Lung (tissue), 12 donors: Measurements from ENCODE around the gene CTU2. TPM values are rescaled to one million over a fixed set of nuclear protein-coding genes. Genes with fewer than 3 reads are reported as not detected.

Experiments used
- ATAC-seq: fragments of 200-7000 bp; cut with Tn5 transposase; one replicate; pipeline ENCODE4 v1.9.1; 2020; ENCODE audit warnings: moderate number of reproducible peaks; ENCODE audit not compliant: insufficient read depth, low FRiP score
- DNase-seq, 3 donors: peaks; one replicate each; pipeline ENCODE4 v3.0.0-alpha.2; 2013 to 2017
- H3K27ac ChIP-seq, 2 donors: one replicate each; pipeline ENCODE4 v1.5.1; 2013; ENCODE audit warnings: mild to moderate bottlenecking in 2 of 2, moderate library complexity in 2 of 2, control low read depth in 1 of 2, inconsistent platforms in 1 of 2, low read depth in 1 of 2, low read length in 1 of 2
- H3K27me3 ChIP-seq, 3 donors: one replicate each; pipeline ENCODE4 v1.5.1; 2013; ENCODE audit warnings: low read length in 2 of 3; ENCODE audit not compliant: control insufficient read depth in 3 of 3, insufficient read depth in 3 of 3
- H3K36me3 ChIP-seq, 4 donors: one replicate each; pipeline ENCODE4 v1.5.1; 2013; ENCODE audit warnings: low read length in 4 of 4, mild to moderate bottlenecking in 1 of 4, moderate library complexity in 1 of 4; ENCODE audit not compliant: control insufficient read depth in 4 of 4, insufficient read depth in 4 of 4
- H3K4me1 ChIP-seq, 5 donors: one replicate each; pipeline ENCODE4 v1.5.1; 2013; ENCODE audit warnings: low read length in 5 of 5, mild to moderate bottlenecking in 2 of 5, moderate library complexity in 1 of 5; ENCODE audit not compliant: control insufficient read depth in 5 of 5, insufficient read depth in 5 of 5
- H3K4me3 ChIP-seq: one replicate; pipeline ENCODE4 v1.5.1; 2013; ENCODE audit warnings: mild to moderate bottlenecking, control low read depth, moderate library complexity
- H3K9ac ChIP-seq, 2 donors: one replicate each; pipeline ENCODE4 v1.5.1; 2013; ENCODE audit warnings: low read length in 2 of 2, control low read depth in 1 of 2; ENCODE audit not compliant: insufficient read depth in 1 of 2
- H3K9me3 ChIP-seq, 4 donors: one replicate each; pipeline ENCODE4 v1.5.1; 2013; ENCODE audit warnings: low read length in 3 of 4, mild to moderate bottlenecking in 1 of 4, moderate library complexity in 1 of 4; ENCODE audit not compliant: control insufficient read depth in 4 of 4, insufficient read depth in 3 of 4
- WGBS, 2 donors: extraction: QIAGEN DNeasy Blood & Tissue Kit; methylation state at CpG; one replicate each; pipeline ENCODE4 v1.1.7; 2013; 5-methylcytosine and 5-hydroxymethylcytosine counted together
- polyA plus RNA-seq, 2 donors: library from polyadenylated mRNA; stranded (reverse); fragments of 200-250 nt; gene quantifications; one replicate each; pipeline ENCODE4 v1.2.1, GENCODE V29; 2013
- total RNA-seq, 2 donors: library from RNA; depleted of rRNA in 1 of 2; stranded (reverse); fragments of >200 nt in 1 of 2; gene quantifications; one replicate each; pipeline ENCODE4 v1.2.1, GENCODE V29; 2014 to 2021
- TF ChIP-seq, protein P1 (sequence below): IDR thresholded peaks from 2 replicates; pipeline ENCODE4 v1.5.1; 2012; ENCODE audit warnings: mild to moderate bottlenecking; ENCODE audit errors: control extremely low read depth, extremely low read depth
- donor health status: control.
- donor health status: control.
- donor health status: Bipolar disorder and iron deficiency.
- donor health status: healthy.
- donor health status: DM: yes; HTN: yes; CAD: no.

Gene CTU2
- total and polyA plus RNA-seq, 4 donors = 5.7 to 23.4 (median 18.3) TPM

- 95 to 96% methylated on average over 25 of the region's 25 CpGs for WGBS, 2 donors
- ATAC-seq (no peak), DNase-seq (no peak)
These were observed 47.1 kb upstream of the CTU2 start for GRCh38 chr16:88659160-88659559.

DNA sequence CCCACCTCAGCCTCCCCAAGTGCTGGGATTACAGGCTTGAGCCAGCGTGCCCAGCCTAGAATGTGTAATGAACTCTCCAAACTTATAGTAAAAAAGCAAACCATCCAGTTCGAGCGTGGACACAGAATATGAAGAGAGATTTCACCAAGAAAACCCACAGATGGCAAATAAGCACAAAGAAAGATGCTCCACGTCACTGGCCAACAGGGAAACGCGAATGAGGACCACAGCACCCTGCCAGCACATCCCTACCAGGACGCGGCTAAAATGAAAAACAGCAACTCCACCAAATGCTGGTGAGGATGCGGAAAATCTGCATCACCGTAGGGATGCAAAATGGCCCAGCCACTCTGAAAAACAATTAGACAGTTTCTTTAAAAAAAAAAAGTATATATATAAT is 44.8 kb upstream of the CTU2 start:
- Histone ChIP-seq H3K4me1 (peaks cover 2 to 13% (median 7%) of the 10 kb centered on the region in 5 donors), H3K4me3 (no peak overlapping the region), H3K9ac (no peak overlapping the region), H3K27ac (no peak overlapping the region), H3K9me3 (no peaks in the 10 kb centered on the region), H3K36me3 (peaks cover 0 to 20% (median 3%) of the 10 kb centered on the region in 4 donors), H3K27me3 (no peaks in the 10 kb centered on the region)
- TF ChIP-seq, protein P1, sequence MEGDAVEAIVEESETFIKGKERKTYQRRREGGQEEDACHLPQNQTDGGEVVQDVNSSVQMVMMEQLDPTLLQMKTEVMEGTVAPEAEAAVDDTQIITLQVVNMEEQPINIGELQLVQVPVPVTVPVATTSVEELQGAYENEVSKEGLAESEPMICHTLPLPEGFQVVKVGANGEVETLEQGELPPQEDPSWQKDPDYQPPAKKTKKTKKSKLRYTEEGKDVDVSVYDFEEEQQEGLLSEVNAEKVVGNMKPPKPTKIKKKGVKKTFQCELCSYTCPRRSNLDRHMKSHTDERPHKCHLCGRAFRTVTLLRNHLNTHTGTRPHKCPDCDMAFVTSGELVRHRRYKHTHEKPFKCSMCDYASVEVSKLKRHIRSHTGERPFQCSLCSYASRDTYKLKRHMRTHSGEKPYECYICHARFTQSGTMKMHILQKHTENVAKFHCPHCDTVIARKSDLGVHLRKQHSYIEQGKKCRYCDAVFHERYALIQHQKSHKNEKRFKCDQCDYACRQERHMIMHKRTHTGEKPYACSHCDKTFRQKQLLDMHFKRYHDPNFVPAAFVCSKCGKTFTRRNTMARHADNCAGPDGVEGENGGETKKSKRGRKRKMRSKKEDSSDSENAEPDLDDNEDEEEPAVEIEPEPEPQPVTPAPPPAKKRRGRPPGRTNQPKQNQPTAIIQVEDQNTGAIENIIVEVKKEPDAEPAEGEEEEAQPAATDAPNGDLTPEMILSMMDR = no peak
- ATAC-seq = no peak
- DNase-seq = no peak
- 86 to 89% methylated on average over 10 of the region's 10 CpGs for WGBS, 2 donors

More at GRCh38 chr16:88659160-88659559, 47.1 kb upstream of the CTU2 start:
- no peaks in the 10 kb centered on the region for H3K9me3 ChIP-seq
- TF ChIP-seq, protein P1 = no peak
- no peaks in the 10 kb centered on the region for H3K27me3 ChIP-seq
- H3K9ac ChIP-seq = no peak overlapping the region
- H3K4me1 ChIP-seq = peaks cover 0 to 12% (median 7%) of the 10 kb centered on the region in 5 donors
- H3K4me3 ChIP-seq = no peak overlapping the region
- no peak overlapping the region for H3K27ac ChIP-seq
- H3K36me3 ChIP-seq = peaks cover 0 to 42% (median 8%) of the 10 kb centered on the region in 4 donors

DNA sequence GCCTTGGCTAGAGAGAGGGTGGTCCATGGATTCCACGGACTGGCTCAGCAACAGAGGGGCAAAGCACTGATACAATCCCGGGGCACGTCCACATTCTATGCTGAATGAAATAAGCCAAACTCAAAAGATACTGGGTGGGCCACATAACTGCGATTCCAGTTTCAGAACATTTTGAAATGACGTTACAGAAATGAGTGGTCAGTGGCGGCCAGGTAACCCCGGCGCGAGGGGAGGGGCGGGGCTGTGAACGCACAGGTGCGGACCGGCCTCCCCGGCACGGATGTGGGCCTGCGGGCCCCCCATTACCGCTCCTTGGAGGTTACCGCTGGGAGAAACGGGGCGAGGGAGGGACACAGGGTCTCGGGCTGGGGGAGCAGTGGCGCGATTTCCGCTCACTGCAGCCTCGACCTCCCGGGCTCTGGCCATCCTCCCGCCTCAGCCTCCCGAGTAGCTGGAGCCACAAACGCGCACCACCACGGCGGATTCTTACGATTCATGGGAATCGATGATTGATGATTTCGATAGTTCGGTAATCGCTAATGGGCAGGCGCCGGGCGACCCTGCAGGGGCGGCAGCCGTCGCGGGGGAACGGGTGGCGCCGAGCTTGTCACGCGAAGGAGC is 44.0 kb upstream of the CTU2 start:
- peak overlapping the region; percentile 68 to 71 for H3K9ac ChIP-seq
- peak overlapping the region; percentile 84 to 94 for H3K27ac ChIP-seq
- WGBS, 2 donors = 1 to 4% methylated on average over 42 to 49 of the region's 49 CpGs
- ATAC-seq (no peak), DNase-seq (peak in 2 of 3 donors; percentile 17 to 28)
- no peaks in the 10 kb centered on the region for H3K27me3 ChIP-seq
- no peaks in the 10 kb centered on the region for H3K9me3 ChIP-seq
- H3K4me3 ChIP-seq = peak overlapping the region; percentile 71
- TF ChIP-seq, protein P1 = no peak
- peaks cover 2 to 13% (median 7%) of the 10 kb centered on the region in 5 donors for H3K4me1 ChIP-seq
- H3K36me3 ChIP-seq = peaks cover 0 to 12% (median 3%) of the 10 kb centered on the region in 4 donors
